ENCODE results near the gene NDRG3.

Gene NDRG3

GRCh38 chr20:36745927-36746659, at the start of gene NDRG3:
NDRG3 (minus strand) TSS chr20:36746090; CDS start chr20:36721735, 24,355 bp downstream.
- peak; percentile 21 to 91 (median 82) for DNase-seq

GRCh38 chr20:36794116-36794474, 48.2 kb upstream of the NDRG3 start:
- no peak for DNase-seq

DNA sequence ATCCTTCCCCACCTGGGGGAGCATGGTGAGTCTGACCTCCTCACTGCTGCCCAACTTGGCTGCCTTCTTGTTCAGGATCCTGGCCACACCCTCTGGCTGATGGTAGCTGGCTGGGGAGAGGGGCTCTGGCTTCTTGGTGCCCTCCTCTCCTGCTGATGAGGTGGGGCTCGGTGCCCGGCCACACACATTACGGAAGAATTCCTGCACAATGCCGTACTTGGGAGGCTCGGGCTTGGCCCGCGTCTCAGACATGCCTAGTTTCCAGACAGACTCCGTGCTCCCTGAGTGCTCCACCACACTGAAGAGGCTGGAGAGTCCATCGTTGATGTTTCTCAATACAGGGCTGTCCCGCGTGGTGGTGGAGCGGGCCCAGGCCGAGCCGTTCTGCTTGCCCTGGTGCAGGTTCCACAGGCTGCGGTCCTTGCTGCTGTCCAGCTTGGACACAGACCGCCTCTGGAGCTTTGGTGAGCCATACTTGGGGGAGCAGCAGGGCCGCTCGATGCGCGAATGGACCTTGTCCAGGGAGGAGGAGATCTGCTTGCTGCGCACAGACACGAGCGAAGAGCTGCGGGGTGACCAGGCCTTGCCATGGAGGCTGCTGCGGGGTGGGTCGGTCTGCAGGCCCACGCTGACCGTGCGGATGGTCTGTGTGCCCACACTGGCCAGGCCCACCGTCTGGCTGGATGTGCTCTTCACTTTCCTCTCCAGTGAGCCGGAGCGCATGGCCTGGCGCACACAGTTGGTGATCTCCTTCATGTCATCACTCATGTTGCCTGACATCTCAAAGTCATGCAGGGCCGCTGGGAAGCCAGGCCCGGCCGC, 47.6 kb upstream of the NDRG3 start:
- no peak for DNase-seq

GRCh38 chr20:36792422-36792821, 46.5 kb upstream of the NDRG3 start:
- peak in 4 of 14 donors; percentile 11 to 79 (median 16) for DNase-seq

DNA sequence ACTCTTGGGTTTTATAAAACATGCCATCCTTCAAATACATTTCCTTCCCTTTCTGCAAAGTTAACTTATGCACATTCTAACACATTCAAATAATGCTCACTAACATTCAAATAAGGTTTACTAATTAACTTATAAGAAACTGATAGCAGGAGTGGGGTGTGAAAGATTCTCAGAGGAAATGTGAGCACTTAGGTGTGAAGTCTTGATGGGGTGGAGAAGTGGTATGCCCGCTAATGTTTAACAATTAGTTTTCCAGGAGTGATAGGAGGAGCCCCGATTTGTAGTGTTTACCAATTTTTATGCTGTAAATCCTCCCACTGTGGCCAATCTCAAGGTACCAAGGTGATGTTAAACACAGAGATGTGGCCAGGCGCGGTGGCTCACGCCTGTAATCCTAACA, 46.0 kb upstream of the NDRG3 start:
- DNase-seq = no peak

- DNase-seq = no peak
These were observed 40.8 kb upstream of the NDRG3 start for GRCh38 chr20:36786663-36787062.

DNA sequence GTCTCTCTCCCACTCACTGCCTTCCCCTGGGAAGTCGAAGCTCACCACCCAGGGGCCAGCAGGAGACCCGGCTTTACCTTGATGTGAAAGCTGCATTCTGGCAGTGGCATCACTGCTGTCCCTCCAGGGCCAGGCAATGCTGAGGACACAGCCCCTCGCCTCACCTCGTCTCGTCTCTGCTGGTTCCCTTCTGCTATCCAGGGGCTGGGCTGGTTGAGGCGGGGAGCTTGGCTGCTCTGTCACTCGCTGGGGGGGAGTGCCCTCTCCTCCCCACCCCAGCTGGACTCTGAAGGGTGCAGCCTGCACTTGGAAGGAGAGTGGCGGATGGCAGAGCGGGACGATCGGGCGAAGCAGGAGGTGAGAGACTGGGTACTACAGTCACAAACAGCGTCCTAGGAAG, 40.4 kb upstream of the NDRG3 start:
- DNase-seq = no peak

DNA sequence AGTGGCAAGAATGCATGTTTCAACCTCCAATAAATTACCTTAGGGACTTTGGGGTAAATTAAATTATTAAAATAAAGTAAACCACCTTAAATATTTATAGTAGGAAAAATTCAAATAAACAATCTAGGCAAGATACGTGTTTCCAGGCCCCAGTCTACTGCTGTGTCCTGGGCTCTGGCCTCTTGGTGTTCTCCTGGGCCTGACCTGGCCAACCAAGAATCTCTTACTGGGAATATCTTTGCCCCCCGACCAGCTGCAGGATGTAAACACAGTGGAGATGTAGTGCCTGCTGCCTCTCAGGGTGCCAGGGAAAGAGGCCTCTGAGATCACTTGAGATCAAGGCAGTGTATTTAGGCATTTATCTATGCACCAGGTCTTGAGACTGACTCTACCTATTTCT, 39.4 kb upstream of the NDRG3 start:
- no peak for DNase-seq

DNA sequence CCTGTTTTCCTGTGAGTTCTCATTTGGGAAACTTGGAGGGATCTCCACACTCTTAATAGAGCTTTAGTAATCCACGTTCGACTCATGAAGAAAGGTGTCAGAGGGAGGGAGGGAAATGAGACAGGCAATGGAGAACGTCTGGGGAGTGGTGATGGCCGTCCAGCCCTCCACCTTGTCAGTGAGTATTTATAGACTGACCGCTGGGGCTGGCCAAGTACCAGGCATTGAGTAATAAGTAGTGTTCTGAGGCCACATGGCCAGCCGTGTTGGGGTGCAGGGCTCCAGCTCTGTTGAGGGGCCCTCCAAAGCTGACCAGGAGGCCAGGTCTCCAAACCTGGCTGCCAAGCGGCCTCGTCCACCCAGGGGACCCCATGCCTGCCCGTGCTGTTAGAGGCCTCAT, 39.0 kb upstream of the NDRG3 start:
- DNase-seq = peak in 1 of 14 donors; percentile 59

DNA sequence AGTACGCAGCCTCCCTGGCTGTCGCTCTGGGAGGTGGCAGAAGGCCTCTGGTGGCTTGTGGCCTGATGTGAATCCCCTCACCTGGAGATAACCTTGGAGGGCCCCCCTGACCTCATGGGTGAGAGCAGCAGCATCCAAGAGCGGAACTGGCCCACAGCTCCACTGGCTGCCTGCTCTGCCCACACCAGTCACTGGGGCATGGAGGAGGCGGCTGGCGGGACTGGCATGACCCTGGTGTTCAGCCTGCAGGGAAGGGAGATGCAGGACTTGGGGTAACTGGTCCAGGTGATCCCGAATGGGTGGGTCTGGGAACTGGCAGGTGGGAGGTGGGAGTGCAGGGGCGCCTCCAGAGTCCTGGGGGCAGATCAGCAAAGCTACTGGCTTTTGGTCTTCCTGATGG, 38.2 kb upstream of the NDRG3 start:
- DNase-seq = no peak

DNA sequence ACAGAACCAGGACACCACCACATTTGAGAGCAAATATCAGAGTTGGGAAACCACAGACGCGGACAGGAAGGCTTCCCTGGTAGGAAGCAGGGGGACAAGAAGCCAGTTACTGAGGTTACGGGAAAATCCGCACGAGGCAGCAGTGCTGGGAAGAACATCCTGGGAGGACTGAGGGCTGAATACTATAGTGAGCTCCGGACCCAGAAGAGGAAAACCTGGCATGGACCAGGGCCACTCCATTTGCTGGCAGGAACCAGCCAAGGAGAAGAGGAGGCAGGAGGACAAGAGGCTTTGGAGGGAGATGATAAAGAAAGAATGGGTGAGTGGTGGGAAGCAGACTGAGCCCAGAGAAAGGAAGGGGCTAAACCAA, 33.8 kb upstream of the NDRG3 start:
- peak in 2 of 14 donors; percentile 18 to 49 for DNase-seq

- no peak for DNase-seq
These were observed 33.2 kb upstream of the NDRG3 start for GRCh38 chr20:36778831-36779655.

DNA sequence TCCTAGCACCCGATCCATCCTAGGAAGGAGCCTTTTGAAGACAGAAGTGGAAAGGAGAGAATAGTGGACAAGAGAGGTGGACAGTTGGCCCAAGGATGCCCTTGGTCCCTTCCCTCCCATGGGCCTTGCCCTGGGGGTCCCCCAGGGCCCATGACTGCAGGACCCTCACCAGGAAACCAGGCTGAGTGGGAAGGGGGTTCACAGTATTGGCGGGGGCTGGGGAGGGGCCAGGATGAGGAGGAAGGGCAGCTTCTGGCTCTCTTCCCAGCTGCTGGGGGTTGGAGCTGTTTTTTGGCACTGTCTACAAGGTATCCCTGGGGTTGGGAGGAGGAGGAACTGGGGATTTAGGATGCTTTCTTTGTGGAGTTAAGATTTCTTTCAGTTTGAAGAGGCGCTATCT, 31.7 kb upstream of the NDRG3 start:
- DNase-seq = no peak

GRCh38 chr20:36777167-36777566, 31.3 kb upstream of the NDRG3 start:
- no peak for DNase-seq

DNA sequence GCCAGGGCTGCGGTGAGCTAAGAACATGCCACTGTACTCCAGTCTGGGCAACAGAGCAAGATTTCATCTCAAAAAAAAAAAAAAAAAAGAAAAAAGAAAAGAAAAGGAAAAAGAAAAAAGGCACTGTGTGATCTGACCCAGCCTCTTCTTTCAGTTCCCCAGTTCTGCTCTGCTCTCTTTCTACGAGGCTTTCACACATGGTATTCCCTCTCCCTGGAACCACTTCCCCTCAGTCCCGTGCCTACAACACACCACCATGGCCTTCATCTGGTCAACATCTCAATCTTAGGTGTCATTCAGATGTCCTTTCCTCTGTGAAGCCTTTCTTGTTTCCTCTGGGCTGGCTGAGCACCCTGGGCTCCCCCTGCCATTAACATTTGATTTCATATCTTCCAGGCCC, 29.9 kb upstream of the NDRG3 start:
- no peak for DNase-seq

DNA sequence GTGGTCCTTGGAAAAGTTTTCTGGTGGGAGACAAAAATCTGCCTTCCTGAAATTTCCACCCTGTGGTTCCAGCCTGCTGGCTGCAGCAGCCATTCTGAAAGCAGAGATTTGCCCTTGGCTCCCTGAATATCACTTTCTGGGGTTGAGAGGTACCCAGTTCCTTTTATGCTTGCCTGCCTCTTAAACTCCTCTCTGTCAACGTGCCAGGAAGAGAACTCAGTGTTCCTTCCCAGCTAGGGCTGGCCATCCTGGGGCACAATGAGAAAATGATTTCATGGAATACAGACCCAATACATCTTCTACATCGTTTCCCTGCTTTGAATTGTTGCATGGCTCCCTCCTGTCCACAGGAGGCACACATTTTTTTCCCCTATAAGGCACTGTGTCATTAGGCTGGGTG, 29.3 kb upstream of the NDRG3 start:
- DNase-seq = peak in 2 of 14 donors; percentile 5 to 10

- peak; percentile 77 to 97 (median 92) for DNase-seq
These were observed 27.9 kb upstream of the NDRG3 start, which contains the start of gene DSN1 for GRCh38 chr20:36773597-36774390. DSN1 (minus strand) TSS chr20:36773763; CDS start chr20:36771458, 2,305 bp downstream.

DNA sequence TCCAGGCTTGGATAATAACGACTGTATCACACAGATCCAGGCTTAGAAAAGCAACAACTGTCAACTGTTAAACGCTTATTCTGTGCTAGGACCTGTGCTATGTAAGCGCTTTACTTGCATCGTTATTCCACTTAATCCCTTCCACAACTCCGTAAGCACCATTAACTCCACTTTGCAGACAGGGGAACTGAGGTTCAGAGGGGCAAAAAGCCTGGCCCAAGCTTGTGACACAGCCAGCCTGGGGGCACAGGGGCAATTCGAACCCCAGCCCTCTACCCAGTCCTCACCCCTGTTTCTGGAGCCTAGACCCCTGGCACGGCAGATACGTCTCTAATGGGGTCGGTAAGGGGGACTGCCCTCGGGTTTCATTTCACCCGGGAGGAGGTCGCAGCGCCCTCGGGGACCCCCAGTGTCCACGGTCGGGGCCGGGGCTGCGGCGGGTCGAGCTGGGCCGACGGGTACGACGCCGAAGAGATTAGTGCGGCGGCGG, 27.3 kb upstream of the NDRG3 start:
- no peak for DNase-seq

GRCh38 chr20:36770680-36771079, 24.8 kb upstream of the NDRG3 start:
- DNase-seq = no peak

GRCh38 chr20:36768768-36769430, 23.0 kb upstream of the NDRG3 start:
- DNase-seq = no peak

DNA sequence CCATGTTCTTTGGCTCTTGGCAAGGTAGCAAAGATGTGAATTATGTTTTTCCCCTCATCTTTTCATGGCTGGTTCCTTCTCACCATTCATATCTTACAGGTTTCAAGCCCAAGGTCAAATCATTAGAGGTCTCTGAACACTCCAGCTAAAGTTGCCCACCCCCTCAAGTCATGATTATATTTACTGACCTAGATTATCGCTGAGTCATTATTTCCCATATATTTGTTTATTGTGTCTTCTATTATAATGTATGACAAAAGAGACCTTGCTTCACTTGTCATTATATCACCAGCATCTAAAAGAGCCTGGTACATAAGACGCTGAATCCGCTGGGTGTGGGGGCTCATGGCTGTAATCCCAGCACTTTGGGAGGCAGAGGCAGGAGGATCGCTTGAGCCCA, 15.2 kb upstream of the NDRG3 start:
- no peak for DNase-seq

Measured in C1 segment of cervical spinal cord (tissue), 14 donors.